ENCODE data around the gene CFL1.
"Not testable (repeated sequence)": the region's sequence is repeated elsewhere in the genome, so short reads cannot be mapped to it uniquely, and the experiment has no call there.

The CFL1 gene

DNA sequence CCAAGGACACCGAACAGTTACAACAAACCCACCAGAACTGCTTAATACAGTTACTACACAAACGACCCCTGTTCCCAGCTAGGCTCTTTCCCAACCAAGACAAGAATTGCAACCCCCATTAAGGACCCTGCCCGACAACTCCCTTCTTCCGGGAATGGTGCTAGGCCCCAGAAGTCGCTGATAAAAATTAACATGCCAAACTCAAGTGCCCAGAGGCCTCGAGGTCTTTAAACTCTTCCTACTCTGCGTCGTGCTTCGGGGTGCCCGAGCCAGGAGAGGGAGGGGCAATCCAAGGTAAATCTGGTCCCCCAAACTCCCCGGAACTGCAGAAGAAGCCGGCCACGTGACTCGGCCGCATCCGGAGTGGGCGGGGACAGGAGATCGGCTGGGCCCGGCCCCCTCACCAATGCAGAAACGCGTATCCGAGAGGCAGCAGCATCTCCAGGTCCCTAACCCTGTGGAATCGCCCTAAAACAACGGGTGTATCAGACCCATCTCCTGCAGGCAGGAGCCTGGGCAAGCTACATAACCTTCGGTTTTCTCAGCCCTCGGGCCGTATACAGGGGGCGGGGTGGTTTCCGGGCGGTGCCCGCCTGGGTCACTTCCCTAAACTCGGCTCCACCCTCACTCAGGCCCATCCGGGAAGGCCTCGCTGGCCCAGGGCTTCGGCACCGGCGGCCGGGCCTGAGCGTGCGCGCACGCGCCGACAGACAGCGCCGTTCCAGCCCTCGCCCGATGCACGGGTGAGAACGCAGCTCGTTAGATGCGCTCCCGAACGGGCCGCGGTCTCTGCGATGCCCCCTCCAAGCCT lies 1.1 kb downstream of the CFL1 start:
- no peak for DNase-seq

- DNase-seq: no peak
Measured at GRCh38 chr11:65855927-65856363, 2.0 kb downstream of the CFL1 start.

- no peak for DNase-seq
Measured at GRCh38 chr11:65854852-65855837, 2.8 kb downstream of the CFL1 start.

DNA sequence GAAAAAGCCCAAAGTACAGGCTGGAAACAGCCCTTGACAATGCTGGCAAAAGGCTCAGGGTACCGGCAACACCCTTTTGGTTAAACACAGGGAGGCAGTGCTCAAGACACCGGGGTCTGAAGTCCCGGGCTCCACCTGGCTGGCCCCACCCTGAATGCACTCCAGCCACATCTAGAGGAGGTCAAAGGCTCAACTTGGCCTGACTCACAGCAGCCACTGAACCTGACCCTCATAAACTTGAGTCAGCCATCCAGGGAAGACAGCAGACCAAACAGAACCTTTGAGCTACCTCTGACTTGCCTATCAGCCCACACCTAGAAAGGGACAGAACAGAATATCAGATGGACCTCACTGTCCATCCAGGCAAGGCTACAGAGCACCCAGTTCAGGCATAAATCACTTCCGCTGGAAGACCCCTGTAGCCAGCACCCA lies 3.8 kb downstream of the CFL1 start:
- DNase-seq: no peak

GRCh38 chr11:65853246-65853979 lies 4.6 kb downstream of the CFL1 start:
- no peak for DNase-seq

GRCh38 chr11:65852508-65853245 lies 5.3 kb downstream of the CFL1 start:
- no peak for DNase-seq

DNA sequence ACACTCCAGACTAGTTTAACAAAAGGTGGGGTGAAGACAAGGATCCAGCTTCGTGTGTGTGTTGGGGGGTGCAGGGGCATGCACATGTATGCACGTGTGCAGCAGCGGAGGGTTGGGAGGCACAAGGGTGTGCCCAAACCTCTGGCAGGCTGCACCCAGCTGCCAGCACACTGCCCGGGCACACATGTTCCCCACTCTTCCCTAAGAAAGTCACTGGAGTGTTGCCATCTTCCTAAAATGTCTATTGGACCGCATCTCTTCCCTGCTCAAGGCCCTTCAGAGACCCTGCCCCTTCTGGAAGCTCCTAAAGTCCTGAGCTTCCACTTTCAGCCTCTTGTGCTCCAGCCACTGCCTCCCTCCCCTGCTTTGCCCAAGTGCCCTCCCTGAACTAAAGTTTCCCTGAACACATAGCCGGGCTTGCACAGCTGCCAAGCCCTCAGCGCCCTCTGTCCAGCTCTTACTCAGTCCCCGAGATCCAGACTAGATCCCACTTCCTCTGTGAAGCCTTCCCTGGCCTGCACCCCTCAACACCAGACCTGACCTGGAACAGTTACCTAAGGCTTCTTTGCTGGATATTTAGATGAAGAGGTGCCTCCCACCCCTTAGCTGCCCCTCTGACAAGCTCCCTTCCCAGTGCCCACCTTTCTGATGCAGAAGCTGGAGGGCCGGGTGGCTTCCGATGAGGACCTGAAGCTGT lies 6.0 kb downstream of the CFL1 start:
- no peak for DNase-seq

DNA sequence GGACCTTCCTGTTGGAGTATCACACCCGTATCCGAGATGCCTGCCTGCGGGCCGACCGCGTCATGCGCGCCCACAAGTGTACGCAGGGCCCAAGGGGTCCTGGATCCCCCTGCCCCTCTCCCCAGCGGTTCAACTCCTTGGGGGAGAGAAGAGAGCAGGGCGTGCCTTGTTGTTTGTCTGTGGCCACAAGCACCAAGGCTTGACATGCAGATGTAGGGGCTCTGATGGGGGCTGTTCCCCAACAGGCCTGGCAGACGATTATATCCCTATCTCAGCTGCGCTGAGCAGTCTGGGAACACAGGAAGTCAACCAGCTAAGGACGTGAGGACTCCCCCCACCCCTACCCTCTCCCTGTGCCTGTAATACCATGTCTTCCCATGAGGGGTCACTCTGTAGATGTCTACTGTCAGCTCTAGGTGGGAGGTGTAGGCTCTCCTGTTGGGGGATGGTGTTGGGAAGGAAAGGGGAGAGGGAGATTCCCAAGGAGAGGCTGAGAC lies 6.8 kb downstream of the CFL1 start:
- no peak for DNase-seq

- DNase-seq: no peak
Measured at GRCh38 chr11:65850217-65851082, 7.5 kb downstream of the CFL1 start.

GRCh38 chr11:65849771-65850216 lies 8.2 kb downstream of the CFL1 start:
- DNase-seq: no peak

DNA sequence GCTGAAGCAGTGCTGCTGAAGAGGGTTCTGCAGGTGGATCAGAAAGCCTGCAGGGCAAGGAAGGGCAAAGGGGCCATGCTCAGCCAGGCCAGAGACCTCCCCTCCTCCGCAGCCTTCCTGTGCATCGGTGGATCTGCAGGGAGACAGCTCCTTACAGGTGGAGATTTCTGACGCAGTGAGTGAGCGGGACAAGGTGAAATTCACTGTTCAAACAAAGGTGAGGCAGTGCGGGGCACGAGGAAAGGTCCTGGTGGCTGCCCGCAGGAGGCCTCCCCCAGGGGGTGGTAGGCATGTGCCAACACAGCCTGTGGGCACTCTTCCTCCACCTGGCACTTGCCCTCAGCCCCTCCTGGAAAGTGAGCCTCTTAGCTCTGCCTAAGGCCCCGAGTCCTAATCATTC lies 8.6 kb downstream of the CFL1 start:
- no peak for DNase-seq

GRCh38 chr11:65848693-65849092 lies 9.3 kb downstream of the CFL1 start:
- not testable (repeated sequence) for DNase-seq

DNA sequence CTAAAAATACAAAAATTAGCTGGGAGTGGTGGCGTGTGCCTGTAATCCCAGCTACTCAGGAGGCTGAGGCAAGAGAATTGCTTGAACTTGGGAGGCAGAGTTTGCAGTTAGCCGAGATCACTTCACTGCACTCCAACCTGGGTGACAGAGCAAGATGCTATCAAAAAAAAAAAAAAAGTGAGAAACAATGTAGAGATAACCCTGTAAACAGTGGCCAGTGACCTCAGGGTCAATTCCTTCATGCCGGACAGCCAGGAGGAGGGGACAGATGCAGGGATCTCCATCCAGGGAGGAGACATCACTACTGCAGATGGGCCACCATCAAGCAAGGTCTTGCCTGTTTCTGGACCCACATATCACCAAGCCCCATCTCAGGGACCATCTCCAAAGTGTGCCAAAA lies 10.2 kb downstream of the CFL1 start:
- no peak for DNase-seq

GRCh38 chr11:65844231-65844872 lies 13.6 kb downstream of the CFL1 start:
- DNase-seq: no peak

GRCh38 chr11:65843811-65844210 lies 14.2 kb downstream of the CFL1 start:
- DNase-seq: no peak

GRCh38 chr11:65842144-65842543 lies 15.8 kb downstream of the CFL1 start:
- no peak for DNase-seq

DNA sequence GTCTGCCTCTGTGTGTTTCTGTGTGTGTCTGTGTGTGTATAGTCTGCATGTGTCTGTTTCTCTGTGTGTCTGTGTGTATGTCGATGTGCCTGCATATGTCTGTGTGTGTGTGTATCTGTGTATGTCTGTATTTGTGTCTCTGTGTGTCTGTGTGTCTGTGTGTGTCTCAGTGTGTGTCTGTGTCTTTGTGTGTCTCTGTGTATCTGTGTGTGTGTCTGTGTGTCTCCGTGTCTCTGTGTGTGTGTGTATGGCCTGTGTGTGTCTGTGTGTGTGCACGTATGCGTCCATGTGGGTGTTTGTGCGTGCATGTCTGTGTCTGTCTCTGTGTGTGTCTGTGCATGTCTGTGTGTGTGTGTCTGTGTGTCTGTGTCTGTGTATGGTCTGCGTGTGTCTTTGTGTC lies 23.8 kb downstream of the CFL1 start:
- no peak for DNase-seq

DNA sequence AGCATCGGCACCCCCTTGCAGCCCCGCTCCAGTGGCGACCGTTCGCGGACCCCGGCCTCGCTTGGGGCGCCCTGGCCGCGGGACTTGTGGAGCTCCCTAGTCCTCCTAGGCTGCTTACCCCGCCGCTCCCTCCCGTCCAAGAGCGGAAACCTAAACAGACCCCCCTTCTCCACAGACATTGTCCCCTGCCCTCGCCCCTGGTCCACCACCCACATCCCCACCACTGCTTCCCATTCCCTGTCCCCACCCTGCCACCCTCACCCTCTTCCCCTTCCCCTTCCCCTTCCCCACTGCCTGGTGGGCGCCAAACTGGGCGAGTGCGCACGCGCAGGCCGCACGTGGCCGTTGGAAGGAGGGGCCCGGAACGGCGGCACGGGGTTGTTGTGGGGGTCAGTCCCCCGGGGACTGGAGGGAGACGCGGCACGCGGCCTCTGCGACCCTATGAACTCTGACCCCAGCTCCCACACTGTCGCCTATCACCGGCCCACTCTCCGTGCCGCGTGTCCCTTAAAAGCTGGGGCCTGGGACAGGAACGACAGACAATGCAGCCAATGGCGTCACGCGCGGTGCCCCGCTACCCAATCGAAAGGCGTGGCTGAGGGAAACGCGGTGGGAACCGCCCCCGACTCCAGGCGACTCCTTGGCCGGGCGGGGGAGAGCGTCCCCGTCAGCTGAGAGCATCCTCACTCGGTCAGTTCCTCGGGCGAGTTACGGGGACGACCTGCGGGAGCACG lies 24.5 kb downstream of the CFL1 start, which contains the start of gene SNX32:
SNX32 (plus strand) TSS at position 667 of the 734 bp plus-strand sequence. CDS start 103 bp downstream, outside the sequence.
- DNase-seq: peak; percentile 51

DNA sequence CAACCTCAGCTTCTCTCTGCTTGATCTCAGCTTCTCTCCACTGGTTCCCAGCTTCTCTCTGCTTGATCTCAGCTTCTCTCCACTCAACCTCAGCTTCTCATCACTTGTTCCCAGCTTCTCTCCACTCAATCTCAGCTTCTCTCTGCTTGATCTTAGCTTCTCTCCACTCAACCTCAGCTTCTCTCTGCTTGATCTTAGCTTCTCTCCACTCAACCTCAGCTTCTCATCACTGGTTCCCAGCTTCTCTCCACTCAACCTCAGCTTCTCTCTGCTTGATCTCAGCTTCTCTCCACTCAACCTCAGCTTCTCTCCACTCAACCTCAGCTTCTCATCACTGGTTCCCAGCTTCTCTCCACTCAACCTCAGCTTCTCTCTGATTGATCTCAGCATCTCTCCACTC lies 25.7 kb downstream of the CFL1 start:
- not testable (repeated sequence) for DNase-seq

Measured in NCI-H2081 treated with DMSO at 0.1 percent for 48 hours (cell line).